Activated CD4-positive, alpha-beta T cell treated with anti-CD3 and anti-CD28 coated beads, Interleukin-2, Interleukin-6, amounts not matched to agents 100 ng/mL and 50 ng/mL, durations not matched to agents 16 hours and 8 hours (primary cell): Measurements from ENCODE around the gene ZCWPW1.
"Not testable (repeated sequence)": the region's sequence is repeated elsewhere in the genome, so short reads cannot be mapped to it uniquely, and the experiment has no call there.

ENCODE experiments used
- DNase-seq: peaks from one replicate; pipeline ENCODE4 v3.0.0-alpha.2; 2020

ZCWPW1 gene

DNA sequence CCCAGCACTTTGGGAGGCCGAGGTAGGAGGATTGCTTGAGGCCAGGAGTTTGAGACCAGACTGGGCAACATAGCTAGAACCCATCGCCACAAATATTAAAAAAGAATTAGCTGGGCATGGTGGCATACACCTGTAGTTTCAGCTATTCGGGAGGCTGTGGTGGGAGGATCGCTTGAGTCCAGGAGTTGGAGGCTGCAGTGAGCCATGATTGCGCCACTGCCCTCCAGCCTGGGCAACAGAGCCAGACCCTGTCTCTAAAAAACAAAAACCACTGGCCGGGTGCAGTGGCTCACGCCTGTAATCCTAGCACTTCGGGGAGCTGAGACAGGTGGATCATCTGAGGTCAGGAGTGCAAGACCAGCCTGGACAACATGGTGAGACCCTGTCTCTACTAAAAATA is 25.4 kb upstream of the ZCWPW1 start:
- DNase-seq: not testable (repeated sequence)

DNA sequence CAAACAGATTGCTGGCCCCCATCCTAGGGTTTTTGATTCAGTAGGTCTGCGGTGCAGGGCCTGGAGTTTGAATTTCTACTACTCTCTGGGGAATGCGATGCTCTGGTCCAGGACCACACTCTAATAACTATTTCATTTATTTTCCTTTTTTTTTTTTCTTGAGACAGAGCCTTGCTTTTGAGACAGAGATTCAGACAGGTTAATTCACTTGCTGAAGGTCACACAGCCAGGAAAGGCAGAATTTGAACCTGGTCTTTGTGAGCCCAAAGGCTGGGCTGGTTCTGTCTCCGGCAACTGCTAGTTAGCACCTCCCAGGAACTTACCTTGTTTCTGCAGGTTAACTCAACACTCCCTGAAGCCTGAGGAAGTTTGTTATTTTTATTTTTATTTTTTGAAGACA is 24.0 kb upstream of the ZCWPW1 start:
- no peak for DNase-seq

DNA sequence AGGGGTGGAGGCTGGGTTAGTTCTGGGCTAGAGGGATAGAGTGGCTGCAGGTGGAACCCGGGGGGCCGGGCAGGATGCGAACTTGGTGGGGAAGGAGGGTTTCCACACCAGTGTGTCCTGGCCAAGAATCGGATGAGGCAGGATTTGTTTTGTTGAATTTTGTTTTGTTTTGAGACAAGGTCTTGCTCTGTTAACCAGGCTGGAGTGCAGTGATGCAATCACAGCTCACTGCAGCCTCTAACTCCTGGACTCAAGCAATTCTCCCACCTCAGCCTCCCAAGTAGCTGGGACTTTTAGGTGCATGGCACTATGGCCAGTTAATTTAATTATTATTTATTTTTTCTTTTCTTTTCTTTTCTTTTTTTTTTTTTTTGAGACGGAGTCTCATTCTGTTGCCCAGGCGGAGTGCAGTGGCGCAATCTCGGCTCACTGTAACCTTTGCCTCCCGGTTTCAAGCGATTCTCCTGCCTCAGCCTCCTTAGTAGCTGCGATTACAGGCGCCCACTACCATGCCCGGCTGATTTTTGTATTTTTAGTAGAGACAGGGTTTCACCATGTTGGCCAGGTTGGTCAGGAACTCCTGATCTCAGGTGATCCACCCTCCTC is 20.8 kb upstream of the ZCWPW1 start:
- DNase-seq: no peak

DNA sequence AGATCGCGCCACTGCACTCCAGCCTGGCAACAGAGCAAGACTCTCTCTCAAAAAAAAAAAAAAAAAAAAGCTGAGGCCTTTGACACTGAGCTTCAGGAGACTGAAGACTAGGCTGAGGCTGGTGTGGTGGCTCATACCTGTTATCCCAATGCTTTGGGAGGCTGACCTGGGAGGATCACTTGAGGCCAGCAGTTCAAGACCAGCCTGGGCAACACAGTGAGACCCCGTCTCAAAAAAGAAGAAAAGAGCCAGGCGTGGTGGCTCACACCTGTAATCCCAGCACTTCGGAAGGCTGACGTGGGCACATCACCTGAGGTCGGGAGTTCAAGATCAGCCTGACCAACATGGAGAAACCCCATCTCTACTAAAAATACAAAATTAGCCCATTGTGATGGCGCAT is 18.9 kb upstream of the ZCWPW1 start:
- DNase-seq: not testable (repeated sequence)

DNA sequence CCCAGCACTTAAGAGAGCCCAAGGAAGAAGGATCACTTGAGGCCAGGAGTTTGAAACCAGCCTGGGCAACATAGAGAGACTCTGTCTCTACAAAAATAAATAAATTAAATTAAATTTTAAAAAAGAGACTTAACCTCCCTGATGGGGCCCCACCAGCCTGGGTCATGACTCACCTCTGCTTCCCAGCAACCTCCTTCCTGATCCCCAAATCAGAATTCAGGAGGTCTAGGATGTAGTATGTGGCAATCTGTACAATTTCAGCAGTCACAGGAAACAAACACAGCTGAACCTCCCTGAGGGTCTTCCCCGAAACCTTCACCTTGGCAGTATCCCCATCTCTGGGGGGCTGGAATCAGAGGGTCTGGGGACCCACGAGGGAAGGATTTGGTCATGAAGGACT is 17.5 kb upstream of the ZCWPW1 start:
- no peak for DNase-seq

DNA sequence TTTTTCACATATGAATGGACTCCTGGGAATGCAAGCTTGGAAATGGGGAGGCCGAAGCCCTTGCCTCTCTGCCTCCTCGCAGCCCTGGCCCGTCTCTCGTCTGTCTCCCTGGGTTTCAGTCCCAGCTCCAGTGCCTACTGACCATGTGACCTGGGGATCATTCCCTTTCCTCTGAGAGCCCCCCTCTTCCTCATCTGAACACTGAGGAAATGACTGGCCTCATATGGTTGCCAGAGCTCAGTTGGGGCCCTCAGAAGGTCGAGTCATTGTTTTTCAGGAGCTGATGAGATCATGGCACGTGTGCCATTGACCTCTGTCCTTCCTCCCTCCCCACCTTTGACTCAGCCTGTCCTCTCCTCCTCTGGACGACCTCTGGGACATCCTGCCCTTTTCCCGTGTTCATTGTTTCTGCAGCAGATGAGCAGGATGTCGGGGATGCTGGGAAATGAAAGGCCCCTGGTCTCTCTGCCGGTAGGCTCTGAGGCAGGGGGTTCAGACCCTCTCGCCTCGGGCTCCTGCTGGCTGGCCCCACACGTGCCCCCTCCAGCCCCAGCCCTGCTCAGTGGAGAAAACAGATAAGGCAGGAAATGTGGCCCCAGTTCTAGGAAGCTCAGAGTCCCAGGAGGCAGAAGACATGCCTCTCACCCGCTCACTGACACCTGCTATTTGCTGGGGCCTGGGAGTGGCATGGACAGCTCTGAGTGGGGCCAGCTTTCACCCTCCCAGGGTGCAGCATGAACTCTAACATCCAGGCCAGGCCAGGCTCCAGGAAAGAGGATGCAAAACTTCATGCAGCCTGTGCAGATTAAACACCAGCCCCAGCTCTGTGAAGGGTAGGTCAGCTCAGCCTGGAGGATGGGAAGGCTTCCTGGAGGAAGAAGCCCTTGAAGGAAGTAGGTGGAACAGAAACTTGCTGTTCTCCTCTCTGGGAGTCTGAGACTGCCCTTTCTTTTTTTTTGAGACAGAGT is 16.1 kb upstream of the ZCWPW1 start:
- DNase-seq: no peak

DNA sequence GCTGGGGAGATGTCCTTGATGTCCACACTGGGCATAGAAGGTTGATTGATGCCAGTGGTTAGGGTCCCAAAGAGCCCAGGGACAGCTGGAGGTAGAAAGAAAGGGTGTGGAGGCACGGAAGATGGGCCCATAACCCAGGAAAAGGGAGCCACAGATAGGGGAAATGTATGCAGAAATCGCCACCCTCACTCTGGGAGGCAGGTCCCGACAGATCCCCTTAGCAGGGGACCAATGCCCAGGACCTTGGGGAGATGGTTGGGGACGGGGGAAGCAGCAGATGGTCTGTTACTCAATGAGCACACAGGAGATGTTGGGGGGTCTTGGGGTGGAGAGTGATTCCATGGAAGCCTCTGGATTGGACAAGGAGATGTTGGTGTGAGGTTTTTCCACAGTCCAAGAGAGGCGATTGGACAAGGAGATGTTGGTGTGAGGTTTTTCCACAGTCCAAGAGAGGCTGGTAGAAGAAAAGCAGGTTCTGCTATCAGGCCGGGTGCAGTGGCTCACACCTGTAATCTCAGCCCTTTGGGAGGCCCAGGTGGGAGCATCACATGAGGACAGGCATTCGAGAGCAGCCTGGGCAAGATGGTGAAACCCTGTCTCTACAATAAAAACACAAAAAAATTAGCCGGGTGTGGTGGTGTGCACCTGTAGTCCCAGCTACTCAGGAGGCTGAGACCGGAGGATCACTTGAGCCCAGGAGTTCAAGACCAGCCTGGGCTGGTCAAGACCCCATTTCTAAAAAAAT is 14.8 kb upstream of the ZCWPW1 start:
- DNase-seq: no peak

DNA sequence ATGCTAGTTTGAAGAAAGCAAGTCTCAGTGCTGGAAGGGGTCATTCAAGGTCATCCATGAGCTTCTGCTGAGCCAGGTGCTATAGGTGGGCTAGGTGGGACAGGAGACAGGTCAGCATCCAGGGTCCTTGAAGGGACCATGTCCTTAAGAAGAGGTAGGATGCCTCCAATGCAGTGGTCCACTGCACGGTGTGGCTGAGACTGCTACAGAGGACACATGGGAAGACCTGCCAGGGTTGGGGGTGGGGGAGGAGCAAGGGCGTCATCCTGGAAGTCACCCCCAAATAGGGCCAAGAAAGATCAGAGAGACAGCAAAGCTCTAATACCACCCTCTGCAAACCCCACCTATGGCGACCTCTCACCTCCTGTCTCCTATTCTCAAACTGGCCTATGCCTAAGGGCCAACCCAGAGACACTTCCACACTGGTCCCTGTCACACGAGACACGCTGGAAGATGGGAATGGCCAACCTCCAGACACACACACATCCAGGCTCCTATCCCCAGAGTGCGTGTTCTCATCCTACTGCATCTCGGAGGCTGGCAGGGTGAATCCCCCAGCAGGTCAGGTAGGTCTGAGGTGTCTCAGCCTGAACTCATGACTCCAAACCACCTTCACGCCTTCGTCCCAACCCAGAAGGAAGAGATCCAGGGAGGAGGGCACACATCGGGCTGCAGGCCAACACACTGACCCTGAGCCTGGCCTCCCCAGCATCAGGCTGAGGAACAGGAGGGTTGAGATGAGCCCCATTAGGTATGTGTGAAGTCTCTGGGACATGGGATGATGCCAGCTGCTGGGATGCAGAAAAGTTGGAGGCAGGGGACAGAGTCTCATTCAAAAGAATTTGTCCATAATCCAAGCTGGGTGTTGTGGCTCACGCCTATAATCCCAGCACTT is 13.4 kb upstream of the ZCWPW1 start:
- no peak for DNase-seq

DNA sequence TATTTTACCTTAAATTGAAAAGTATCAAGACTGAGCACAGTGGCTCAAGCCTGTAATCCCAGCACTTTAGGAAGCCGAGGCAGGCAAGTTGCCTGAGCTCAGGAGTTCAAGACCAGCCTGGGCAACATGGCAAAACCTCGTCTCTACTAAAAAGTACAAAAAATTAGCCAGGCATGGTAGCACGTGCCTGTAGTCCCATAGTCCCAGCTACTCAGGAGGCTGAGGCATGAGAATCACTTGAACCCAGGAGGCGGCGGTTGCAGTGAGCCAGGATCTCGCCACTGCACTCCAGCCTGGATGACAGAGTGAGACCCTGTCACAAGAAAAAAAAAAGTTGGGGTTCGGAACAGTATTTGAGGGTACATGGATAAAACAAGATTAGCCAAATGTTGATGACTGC is 10.7 kb upstream of the ZCWPW1 start:
- not testable (repeated sequence) for DNase-seq

DNA sequence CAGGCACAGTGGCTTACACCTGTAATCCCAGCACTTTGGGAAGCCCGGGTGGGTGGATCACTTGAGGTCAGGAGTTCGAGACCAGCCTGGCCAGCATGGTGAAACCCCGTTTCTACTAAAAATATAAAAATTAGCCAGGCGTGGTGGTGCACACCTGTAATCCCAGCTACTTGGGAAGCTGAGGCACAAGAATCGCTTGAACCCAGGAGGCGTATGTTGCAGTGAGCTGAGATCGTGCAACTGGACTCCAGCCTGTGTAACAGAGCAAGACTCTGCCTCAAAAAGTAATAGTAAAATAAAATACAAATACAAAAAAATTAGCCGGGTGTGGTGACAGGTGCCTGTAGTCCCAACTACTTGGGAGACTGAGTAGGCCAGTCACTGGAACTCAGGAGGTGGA is 10.2 kb upstream of the ZCWPW1 start:
- not testable (repeated sequence) for DNase-seq

DNA sequence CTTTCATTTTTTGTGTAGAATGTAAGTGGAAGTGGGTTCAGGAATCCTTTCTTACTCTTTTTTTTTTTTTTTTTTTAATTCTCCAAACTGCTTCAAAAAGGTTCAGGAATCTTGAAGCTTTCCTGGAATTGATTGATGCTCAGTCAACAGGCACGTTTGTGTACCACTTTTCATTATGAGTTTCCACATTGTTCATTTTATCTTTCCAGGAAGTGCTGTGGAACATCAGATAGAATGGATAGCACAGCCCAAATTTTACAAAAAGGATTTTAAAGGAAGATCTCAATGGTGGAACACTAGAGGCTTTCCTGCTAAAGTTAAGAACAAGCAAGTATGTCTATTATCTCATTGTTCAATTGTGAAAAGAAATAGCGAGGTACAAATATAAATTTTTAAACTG is 9.7 kb upstream of the ZCWPW1 start:
- DNase-seq: no peak

DNA sequence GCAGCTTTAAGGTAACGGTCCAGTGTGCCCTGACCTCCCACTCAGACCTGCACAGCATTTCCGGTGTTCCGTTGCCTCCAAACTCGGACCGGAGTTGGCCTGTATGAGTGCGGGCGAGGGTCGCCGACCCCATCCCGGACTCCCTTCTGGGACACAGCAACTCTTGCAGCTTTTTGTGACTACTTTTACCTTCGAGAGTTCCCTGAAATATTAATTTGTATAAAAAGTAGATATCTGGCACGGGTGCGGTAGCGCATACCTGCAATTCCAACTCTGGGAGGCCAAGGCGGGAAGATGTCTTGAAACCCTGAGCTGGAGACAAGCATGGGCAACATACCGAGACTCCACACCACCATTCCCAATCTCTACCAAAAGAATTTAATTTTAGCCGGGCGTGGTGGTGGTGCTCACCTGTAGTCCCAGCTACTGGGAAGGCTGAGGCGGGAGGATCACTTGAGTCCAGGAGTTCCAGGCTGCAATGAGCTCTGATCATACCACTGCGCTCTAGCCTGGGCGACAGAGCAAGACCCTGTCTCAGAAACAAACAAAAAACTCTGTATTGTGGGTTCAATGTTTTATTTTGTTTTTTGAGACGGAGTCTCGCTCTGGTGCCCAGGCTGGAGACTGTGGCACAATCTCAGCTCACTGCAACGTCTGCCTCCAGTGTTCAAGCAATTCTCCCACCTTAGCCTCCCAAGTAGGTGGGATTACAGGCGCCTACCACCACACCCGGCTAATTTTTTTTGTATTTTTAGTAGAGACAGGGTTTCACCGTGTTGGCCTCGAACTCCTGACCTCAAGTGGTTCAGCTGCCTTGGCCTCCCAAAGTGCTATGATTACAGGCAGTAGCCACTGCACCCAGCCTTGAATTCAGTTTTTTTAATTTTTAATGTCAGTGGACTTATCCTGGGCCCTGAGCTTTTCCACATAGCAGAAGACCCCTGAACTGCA is 8.9 kb upstream of the ZCWPW1 start:
- DNase-seq: no peak

DNA sequence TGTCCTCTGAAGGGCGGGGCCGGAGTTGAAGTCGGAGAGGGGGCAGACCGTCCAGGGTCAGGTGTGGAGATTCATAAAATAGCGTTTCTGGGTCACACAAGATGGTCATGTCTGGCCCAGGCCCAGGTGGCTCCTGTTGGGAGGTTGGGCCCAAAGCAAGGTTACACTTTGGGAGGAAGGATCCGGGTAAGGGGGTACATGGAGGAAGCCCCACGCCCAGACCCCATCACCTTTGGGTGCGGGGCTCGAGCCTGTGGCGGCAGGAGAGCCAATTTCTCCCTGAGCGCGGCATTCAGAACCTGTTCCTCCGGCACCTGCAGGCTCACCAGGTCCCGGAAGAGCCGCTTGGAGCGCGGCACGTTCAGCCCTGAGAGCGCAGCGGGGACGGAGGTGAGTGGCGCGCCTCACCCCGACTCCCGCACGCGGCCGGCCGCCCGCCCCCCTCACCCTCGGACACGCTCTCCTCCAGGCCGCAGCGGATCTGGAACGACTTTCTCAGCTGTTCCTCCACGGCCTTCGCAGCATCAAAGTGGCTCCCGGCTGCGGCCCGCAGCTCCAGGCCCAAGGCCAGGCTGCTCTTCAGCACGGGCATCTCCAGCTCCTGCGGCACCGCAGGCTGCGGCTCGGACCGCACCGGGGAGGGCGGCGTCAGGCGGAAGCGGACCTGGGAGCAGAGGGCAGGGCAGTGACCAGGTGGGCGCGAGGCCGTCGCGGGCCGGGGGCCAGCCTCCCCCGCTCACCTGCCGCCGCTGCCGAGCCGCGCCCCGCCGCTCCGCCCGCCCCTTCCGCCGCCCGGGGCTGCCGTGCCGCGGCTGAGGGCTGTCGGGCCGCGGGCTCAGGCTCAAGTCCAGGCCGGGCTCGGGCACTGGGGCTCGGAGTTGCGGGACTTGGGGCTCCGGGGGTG is 7.2 kb upstream of the ZCWPW1 start:
- DNase-seq: peak; percentile 60

DNA sequence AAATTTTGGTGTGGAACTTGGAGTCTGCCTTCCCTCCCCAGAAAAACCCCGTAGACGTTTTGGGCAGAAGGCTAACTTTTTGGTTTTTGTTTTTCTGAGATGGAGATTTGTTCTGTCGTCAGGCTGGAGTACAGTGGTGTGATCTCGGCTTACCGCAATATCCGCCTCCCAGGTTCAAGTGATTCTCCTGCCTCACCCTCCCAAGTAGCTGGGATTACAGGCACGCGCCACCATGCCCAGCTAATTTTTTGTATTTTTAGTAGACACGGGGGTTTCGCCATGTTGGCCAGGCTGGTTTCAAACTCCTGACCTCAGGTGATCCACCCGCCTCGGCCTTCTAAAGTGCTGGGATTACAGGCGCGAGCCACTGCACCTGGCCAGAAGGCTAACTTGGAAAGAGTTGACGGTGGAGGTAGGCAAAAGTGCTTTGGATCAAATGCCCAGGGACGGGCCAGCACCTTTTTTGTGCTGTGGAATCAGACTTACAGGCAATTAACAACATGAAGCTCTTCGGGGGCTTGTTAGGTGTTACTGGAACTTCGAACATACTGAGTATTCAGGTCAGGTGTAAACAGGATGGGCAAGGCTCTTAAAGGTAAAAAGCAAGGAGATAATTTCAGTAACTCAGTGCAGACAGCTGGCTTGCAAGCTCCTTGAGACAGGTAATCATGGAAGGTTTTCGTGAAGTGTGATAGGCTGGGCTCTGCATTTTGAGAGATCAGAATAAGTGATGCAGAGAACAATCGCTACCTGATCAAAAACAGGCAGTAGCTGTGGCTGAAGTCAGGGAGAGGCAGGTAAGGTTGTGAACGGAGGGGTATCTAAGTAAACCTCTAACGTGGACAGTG is 6.0 kb upstream of the ZCWPW1 start:
- no peak for DNase-seq

DNA sequence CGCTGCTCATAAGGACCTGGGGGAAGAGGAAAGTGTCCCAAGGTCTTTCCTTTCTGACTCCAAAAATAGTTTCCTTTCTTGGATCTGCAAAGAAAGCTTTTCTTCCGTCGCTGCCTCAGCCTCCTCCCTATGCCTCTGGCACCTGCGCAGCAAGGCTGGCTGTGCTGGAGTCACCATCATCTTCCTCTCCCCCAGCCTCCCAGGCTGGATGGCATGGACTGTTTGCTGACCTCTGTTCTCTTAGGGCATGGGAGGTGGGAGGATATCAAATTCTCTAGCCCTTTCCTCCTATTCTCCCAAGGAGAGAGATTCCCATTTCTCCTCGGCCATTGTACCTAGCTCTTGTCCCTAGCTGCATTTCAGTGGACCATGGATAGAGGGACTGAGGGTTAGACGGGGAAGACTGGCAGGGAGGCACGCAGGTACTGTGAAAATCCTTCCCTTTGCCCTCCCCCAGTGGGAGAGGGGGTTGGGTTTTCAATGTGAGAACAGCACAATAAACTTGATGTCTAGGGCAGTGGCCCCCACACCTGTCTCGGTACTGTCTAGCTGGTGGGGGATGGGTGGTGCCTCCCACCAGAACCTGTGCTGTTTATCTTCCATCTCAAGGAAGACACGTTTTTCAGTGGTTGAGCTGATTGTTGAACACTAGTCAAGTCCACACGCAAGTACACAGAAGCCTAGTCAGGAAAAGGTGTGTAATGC is 5.2 kb upstream of the ZCWPW1 start:
- no peak for DNase-seq

DNA sequence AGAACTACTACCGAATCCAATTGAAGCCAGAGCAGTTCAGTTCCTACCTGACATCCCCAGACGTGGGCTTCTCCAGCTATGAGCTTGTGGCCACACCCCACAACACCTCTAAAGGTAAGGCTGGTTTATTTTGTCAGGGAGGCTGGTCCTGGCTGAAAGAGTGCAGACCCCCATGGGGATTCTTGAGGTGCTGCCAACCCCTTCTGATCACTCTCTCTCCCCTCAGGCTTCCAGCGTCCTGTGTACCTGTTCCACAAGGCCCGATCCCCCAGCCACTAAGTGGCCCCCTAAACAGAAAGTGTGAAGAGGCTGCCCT is 4.7 kb upstream of the ZCWPW1 start:
- no peak for DNase-seq

DNA sequence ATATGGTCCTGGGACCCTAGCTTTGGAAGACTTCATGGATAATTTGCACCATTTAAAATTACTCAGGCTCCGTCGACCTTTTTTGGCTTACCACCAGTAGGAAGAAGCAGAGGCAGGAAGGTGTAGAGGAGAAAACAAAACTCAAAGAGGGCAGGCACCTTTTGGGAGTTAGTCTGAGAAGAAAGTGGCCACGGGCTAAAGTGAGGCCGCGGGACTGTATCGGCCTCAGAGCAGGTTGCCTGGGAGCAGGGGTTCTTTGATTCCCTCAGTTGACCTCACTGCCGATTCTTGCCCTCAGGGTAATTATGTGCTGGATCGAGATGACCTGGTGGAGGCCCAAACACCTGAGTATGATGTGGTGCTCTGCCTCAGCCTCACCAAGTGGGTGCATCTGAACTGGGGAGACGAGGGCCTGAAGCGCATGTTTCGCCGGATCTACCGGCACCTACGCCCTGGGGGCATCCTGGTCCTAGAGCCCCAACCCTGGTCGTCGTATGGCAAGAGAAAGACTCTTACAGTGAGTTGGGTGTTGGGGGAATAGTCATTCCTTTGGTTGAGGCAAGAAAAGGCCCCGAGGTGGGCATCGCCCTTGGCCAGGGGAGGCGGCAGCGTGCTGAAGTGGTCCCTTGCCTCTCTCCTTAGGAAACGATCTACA is 4.2 kb upstream of the ZCWPW1 start:
- no peak for DNase-seq

DNA sequence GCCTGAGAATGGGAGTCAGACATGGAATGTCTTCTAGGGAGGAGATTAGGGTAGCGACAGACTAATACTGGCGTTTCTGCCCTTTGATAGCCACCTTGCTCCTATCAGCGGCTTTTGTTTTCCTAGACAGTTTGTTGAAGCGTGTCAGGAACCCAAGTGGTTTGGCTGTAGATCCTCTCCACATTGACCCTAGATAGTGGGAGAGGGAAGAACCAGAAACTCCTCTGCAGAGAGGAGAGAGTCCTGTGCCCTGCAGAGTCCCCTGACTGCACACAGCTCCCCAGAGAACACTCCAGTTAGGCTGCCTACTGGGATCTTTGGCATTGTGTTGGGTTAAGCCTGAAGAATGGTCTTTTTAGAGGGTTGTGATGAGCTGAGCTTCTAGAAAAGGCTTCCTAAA is 3.5 kb upstream of the ZCWPW1 start:
- DNase-seq: no peak
